GM19035 (cell line): ENCODE data around the gene TMEM272.
"Not testable (repeated sequence)": the region's sequence is repeated elsewhere in the genome, so short reads cannot be mapped to it uniquely, and the experiment has no call there.

Experiments
- ATAC-seq: cut with Tn5 transposase; IDR thresholded peaks from one replicate; pipeline ENCODE4 v1.9.1; 2021; ENCODE audit not compliant: unreplicated experiment

TMEM272 gene

DNA sequence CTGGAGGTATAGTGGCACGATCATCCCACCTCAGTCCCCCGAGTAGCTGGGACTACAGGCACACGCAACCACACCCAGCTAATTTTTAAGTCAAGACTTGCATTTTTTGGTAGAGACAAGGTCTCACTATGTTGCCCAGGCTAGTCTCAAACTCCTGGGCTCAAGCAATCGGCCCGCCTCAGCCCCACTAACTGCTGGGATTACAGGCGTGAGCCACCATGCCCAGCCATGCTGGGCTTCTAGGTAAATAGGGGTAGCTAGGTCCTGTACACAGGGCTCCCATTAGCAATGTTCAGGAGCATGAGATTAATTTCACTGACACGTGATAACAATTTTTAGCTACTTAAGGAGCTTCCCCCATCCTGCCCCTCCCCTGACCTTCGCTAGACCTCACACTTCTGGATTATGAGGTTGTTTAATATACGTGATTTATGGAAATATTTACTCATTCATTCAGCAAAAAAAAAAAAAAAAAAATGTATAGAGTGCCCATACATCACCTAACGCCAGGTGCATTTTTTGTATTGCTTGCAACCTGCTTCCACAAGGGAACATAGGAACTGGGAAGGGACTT, 19.2 kb downstream of the TMEM272 start:
- no peak for ATAC-seq

DNA sequence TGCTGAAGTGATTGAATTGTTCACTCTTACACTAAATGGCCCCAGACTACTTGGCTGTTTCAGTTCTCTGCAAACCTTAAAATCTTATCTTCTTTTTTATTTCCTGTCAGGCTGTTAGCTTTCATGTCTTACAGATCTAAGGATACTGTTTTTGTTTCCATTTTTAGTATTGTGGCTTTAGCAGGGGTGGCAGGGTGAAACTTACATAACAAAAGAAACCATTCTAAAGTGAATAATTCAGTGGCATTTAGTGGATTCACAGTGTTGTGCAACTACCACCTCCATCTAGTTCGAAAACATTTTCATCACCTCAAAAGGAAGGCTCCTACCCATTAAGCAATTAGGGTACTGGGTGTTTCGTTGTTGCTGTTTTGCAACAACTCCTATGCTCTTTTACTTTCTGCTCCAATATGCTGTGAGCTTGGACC, 19.8 kb downstream of the TMEM272 start:
- no peak for ATAC-seq

DNA sequence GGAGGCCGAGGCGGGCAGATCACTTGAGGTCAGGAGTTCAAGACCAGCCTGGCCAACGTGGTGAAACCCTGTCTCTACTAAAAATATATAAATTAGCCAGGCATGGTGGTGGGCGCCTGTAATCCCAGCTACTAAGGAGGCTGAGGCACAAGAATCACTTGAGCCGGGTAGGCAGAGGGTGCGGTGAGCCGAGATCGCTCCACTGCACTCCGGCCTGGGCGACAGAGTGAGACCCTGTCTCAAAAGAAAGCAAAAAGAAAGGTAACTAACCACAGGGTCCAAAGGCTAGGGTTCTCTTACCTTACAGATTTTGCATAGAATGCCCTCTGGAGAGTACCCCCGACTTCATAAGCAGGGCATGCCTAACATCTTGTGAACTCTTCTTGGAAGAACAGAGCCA, 20.3 kb downstream of the TMEM272 start:
- ATAC-seq = not testable (repeated sequence)

DNA sequence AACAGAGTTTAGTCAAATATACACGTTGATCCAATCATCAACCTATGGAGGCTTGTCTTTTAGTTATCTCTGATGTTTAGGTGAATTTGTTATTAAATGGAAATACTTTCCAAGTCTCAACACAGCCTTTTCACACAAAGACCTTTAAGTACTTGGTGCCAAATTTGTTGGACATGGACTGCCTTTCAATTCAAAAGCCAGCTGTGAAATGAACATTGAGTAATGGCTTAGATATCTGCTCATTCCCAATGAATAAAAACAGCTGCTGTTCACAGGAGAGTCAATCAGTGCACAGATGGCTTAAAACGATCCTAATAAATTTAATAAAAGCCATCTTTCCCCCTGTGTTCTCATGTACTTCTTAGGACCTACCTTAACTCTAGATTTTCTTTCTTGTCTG, 21.1 kb downstream of the TMEM272 start:
- ATAC-seq = no peak

DNA sequence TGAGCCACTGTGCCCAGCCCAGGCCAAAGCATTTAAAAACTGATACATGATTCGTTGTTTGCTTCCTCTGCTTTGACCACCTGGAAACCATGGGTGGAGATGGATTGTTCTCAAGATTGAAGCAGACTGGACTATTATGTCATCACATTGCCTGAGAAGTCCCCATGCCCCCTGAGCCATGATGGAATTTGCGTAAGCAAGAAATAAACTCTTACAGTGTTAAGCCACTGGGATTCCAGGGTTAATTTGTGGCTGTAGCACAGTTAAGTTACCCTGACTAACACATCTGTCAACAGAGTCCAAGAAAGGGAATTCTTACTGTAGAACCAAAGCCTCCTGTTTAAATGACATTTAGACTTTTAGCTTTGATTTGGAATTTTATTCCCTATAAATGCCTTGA, 21.6 kb downstream of the TMEM272 start:
- no peak for ATAC-seq

DNA sequence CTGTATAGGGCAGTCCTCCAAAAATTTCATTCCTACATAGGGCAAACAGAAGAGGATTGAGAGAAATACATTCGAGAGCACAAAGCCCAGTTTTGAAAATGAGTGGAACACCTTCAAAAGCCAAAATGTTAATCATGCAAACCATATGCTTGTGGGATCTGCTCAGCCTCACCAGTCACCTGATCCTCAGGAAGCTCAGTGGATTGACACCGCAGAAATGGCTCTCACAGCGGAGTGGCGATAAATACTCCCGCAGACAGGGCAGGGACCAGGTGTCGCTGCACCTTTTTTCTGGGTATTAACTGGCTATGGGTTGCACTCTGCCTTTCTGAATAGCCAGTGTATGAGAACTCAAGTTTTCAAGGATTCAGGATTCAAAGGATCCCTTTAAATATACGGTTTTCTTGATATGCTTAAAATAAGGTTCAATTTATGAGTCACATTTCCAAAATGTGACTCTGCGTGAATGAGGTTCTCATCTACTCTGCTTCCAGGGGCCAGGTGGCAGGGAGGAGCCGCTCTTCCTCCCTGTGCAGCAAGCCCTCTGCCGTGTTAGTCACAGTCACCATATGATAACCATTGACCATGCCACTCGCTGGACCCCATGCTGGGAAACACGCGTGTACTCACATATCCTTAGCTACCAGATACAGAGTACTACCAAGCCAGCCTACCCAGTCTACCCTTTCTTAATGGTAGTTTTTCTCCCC, 22.7 kb downstream of the TMEM272 start:
- ATAC-seq = no peak

DNA sequence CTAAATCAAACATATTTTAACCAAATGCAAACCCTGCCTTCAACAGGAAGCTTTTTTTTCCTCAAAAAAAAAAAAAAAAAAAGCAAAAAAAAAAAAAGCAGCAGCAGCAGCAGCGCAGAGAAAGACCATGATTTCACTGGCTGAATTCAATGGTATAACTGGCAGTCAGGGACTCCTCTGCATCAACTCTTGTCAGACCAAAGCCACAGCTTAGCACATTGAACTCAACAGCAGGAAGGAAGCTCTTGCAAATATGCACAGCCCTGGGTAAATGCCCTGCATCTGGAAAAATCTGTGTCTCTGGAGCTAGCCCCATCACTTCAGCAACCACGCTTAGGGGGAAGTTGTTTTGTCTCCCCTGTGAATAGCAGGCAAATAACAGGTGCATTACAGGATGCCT, 23.4 kb downstream of the TMEM272 start:
- no peak for ATAC-seq

DNA sequence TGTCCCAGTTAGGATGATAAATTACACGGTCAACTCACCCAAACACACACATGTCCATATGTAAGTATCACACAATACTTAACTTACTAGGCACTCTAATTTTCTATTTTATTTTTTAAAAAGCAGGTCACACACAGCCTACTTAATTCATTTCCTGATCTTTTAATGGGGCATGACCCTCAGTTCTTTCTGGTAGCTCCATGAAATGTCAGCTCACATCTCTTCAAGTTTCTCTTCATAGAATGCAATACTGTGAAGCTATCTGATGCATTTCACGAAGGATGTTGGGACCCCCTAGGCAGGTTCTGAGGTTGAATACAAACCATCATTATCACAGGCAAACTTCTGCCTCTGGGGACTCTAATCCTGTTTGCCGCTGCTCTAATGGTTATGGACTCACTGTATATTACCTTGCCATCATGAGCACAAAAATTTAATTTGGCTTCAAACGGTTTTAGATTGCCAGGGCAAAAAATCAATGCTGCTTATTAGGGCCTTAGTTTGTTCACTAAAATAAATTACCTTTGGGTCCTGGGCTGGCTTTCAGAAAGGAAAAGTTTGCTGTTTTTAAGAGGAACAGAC, 24.9 kb downstream of the TMEM272 start:
- ATAC-seq = no peak

DNA sequence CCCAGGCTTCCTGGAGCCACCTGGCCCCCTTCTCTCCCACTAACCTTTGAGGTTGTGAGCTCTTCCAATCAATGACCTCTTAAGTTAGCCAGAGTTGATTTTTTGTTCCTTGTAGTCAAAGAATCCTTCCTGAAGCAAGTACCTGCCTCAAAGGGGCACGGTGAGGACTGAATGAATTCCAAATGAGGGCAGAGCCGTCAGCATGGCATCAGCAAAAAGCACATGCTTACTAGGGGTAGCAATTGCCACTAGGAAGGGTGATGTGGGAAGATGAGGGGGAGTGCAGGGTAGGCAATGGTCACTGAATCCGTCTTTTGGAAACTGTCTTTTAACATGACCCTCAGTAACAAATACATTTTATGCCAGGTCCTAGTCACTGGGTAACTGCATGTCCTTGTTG, 25.4 kb downstream of the TMEM272 start:
- ATAC-seq = no peak

DNA sequence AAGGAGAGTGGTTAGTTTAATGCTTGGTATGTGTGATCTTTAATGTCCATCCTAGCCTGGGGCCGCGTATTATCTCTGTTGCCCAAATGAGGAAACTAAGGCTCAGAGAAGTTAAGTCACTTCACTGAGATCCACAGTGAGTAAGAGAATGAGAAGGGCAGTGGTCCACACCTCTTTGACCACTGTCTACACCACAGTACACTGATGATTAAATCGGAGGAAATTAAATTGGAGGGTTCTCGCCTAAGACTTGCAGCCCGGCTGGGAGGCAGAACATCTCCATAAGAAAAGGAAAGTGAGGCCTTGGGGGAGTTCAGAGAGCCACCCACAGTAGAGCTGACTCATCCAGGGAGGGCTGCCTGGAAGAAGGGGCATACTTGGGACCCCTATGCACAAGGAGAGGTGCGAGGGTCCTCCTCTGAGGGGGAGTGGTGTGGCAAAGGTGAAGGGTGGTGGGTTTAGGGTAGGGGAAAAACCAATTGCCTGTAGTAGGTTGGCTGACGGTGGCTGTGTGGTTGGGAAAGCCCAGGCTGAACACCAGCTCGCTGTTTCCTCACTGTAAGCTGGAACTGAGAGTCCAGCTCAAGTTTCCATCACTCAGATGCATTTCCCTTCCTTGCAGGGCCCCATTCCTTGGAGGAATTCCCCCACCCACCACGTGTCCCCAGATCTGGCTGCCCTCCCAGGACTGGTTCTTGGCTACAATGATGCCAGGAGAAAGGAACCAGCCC, 26.0 kb downstream of the TMEM272 start:
- ATAC-seq = no peak

DNA sequence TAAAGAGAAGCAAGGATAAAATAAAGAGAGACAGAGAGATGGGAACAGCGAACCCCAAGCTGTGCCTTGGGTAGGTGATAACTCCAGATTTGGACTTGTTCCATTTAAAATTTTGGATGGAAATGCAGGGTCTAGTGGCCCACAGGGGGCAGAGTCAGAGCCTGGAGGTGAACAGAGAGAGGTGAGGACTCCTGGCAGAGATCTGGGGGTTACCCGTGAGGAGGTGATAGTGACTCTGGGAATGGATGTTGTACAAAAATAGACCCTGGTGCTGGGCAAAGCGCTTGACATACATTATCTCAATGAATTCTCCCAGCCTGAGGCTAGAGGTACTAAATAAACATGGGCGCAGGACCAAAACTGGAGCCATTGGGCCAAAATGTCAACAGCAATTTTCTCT, 26.7 kb downstream of the TMEM272 start:
- no peak for ATAC-seq

DNA sequence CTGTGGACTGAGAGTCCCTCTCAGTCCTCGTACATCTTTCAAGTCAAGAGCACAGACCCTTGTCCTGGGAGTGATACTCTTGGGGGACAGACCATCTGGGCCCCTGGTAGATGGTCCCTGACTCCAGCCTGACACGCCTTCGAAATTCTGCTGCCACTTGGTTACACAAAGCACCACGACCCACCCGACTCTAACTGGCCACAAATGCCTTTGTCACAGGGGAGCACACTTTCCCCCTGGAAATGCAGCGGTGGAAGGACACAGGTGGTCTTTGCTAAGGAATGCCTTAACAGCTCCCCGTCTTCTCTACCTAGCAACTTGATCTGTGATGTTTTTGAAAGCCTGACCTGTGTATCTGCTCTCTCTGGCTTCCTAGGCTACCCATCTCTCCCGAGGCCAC, 27.3 kb downstream of the TMEM272 start:
- no peak for ATAC-seq

DNA sequence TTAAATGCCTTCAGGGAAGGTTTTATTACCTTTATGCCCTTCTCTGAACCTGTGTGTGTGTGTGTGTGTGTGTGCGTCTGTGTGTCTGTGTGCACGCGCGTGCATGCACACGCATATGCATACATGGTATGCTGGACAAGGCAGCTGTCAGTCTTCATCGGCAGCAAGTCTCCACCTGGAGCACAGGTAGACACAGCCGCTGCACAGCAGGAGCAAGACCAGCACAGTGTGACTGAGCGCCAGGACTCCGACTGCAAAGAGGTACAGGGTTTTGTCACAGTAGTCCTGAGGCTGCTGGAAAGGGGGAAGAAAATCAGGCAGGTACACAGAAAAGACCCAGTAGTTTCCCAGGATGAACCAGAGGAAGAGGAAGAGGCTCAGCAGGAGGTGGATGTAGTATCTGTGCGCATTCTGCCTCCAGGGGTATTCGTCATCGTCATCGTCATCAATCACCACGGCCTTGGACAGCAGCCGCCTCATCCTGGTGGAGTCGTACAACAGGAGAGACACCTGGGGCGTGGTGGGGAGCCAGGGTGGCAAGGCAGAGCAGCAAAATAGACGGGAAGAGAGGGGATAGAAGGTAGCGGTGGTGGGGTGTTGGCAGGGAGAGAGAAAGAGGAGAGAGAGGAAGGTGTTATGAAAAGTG, 28.2 kb downstream of the TMEM272 start:
- ATAC-seq = no peak

DNA sequence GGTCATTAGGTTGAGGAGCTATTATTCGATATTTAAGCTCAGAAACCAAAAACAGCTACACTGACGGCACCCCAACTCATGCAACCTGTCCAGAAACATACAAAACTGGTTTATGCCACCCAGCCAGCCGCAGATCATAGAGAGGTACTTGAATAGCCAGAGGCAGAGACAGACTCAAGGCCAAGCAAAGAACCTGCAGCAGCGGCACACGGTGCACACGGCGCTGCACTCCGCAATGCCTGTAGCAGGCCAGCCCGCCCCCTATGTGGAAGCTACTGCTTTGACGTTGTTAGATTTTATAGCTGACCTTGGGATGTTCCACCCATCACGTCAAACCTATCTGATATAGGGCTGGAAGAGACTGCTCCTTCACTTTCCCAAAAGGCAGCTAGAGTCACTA, 29.1 kb downstream of the TMEM272 start:
- ATAC-seq = no peak

DNA sequence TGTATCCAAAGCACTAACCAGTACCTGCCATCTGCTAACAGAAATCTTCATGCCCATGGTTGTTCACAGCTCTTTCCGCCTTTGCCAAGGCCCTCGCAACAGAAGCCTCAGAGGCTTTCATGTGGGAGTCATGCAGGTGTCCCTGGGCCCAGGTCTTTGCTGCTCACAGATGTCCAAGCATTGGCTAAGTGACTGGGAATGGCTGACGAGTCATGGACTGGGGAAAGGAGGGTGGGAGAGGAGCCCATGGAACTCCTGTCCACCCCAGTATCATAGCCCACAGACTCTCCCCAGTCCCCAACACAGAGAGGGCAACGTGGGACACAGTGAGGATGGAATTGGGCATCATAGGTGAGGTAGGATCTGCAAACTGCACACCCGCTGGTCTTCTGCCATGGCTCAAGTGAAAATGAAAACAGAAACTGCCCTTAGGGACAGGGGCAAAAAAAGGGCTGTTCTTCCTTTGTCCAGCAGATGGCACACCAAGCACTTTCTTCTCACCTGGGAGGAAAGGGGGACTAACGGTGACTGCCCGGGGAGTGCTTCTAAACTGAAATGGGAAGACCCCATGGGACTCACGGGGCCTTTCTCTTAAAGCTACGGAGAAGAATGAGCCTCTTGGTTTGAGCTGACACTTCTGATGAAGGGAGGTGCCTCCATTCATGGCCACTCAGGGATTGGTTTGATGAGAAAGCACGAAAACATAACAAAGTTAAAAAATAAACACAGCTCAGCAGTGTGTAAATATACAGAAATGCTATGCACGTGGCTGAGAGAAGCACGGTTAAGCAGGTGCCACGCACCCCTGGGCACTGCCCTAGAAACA, 29.9 kb downstream of the TMEM272 start:
- peak; percentile 85 for ATAC-seq

DNA sequence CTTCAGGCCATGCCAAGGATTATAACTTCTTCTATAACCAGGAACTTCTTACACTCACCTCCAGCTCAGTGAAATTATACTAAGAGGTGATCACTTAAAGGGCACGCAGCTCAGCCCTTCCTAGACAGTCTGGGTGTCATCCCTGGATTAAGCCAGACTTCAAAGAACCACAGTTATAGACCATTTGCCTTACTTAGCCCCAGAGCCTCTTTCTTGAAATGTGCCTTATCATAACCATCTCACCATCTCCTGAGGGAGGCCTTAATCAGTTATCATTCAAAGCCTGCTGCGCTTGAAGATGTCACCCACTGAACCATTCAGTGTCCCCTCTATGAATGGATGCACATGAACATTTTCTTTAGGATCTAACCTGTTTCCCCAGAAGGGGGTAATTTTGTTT, 30.9 kb downstream of the TMEM272 start:
- no peak for ATAC-seq

DNA sequence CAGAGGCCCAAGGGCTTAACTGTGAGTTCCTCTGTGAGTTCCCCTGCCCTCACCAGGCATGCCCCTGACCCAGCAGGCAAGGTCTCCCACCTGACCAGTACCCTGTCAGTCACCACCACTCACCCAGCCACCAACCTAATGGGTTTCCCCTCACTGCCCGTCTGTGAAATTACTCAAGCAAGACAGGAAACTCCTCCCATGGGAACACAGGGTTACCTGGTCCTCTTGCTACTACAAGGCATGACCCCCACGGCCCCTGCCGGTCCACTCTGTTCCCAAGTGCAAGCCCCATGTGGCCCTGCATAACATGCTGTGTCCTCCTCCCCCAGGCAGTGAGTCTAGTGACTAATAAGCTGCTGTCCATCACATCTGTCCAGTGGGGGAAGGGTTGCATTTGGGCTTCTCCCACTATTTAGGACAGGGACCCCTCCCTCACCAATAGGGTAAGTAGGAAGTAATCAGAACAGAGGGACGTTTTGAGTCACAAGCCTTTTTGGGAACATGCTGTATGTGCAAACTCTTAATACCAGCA, 33.0 kb downstream of the TMEM272 start:
- ATAC-seq = no peak

DNA sequence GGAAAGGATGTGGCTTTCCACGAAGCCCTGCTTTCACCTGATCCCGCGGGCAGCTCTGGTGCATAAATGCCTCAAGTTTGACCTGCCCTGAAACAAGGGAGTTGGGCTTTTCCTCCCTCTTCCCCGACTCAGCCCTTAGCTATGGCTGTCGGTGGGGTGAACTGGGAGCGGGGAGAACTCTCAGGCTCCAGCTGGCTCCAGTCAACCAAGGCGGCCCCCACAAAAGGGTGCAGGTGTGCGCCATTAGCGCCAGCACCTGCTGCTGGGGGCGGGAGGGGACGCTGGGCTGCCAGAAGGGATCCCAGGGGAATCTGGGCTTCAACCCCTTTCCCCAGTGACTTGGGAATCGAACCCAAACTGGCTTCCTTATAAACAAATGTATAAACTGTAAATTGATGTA, 33.9 kb downstream of the TMEM272 start:
- no peak for ATAC-seq

DNA sequence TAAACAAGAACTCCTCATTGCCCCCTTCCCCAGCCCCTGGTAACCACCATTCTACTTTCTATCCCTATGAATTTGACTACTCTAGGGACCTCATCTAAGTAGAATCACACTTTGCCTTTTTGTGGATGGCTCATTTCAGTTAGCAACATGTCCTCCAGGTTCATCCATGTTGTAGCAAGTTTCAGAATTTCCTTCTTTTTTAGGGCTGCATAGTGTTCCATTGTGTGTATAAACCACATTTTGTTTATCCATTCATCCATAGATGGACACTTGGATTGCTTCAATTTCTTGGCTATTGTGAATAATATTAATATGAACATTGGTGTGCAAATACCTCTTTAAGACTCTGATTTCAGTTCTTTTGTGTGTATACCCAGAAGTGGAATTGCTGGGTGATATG, 36.2 kb downstream of the TMEM272 start:
- no peak for ATAC-seq

DNA sequence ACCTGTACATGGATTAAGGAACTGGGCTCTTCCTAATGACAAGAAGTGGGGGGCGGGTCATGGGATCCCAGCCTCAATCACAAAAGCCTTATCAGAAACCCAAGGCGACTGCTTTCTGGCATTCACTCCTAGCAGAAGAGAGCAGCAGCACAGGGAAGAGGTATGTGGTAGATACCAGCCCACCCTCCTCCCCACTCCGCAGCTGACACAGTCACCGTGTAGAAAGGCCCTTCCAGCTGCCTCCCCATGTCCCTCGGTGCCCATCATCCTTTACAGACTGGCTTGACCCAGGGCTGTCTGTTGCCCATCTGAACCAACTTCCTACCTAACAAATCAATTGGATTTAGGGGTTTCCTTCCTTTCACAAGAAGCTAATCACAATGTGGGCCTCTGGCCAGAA, 37.9 kb downstream of the TMEM272 start:
- no peak for ATAC-seq
